ENCODE results near the gene NECAB2.

Gene NECAB2

DNA sequence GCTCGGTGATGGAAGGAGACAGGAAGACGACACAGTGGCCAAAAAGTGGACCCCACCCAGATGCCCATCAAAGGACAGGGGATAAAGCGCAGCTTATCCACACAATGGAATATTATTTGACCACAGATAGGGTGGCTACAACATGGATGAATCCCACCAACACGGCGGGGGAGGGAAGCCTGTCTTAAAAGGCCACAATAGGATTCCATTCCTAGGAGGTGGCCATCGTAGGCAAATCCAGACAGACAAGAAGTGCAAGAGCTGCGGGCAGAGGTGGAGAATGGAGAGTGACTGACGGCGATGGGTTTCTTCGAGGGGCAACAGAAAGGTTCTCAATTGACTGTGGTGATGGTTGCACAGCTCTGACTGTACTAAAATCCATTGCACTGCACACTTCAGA lies 58.6 kb downstream of the NECAB2 start:
- no peak overlapping the region for H3K4me3 ChIP-seq (ENCODE audit: low read depth, low read length)
- TF ChIP-seq, protein P1, sequence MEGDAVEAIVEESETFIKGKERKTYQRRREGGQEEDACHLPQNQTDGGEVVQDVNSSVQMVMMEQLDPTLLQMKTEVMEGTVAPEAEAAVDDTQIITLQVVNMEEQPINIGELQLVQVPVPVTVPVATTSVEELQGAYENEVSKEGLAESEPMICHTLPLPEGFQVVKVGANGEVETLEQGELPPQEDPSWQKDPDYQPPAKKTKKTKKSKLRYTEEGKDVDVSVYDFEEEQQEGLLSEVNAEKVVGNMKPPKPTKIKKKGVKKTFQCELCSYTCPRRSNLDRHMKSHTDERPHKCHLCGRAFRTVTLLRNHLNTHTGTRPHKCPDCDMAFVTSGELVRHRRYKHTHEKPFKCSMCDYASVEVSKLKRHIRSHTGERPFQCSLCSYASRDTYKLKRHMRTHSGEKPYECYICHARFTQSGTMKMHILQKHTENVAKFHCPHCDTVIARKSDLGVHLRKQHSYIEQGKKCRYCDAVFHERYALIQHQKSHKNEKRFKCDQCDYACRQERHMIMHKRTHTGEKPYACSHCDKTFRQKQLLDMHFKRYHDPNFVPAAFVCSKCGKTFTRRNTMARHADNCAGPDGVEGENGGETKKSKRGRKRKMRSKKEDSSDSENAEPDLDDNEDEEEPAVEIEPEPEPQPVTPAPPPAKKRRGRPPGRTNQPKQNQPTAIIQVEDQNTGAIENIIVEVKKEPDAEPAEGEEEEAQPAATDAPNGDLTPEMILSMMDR (conservative IDR thresholded peaks at IDR 0.05; ENCODE audit: low read depth, low read length): no peak
- no peak for DNase-seq (ENCODE audit: low read depth)

DNA sequence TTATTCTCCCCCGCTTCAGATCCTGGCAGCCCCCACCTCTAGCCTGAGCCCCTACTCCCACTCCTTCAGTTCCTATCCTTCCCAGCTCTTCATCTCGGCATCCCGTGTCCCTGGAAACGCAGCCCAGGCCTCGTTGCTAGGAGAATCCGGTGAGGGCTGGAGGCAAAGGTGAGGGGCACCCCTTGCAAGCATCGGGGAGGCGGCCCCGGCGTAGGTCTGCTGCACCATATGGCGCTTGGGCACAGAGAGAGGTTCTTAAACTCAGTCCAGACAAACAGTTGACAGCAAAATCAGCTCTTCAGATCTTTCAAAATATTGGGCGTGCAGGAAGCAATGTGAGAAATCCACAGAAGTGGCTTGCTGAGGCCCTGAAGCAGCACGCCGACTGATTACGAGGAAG lies 59.6 kb downstream of the NECAB2 start:
- TF ChIP-seq, protein P1 (conservative IDR thresholded peaks at IDR 0.05; ENCODE audit: low read depth, low read length): no peak
- no peak overlapping the region for H3K4me3 ChIP-seq (ENCODE audit: low read depth, low read length)
- DNase-seq (ENCODE audit: low read depth): no peak

DNA sequence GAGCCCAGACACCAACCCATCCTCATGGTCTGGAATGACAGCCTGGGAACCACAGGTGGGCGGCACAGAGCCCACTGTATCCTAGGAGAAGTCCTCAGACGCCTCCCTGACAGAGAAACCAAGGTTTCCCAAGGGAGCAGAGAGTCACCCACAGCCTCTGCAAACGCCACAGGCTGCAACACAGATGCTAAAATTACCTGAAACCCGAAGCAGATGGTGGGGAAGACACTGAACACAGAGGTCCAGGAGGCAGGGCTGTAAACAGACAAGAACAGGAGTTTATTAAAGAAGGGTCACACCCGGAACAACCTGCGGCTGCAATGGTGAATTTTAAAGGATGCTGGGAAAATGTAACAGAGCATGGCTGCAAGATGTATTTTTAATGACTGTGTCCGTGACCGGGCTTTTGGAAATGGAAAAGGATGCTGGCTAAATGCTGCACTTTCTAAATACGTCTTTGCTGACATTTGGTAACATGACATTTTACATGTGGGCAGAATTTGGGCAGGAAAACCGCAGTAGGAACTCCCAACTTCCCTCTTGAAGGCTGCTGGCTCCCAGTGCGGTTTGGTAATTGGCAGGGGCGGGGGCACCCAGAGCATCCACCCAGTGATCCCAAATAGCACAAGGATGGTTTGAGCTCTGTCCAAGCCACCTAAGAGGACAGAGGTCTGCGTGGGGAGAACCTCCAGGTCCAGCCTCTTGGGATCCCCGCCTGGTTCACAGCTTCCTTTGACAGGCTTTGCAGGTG lies 61.4 kb downstream of the NECAB2 start:
- no peak for DNase-seq (ENCODE audit: low read depth)
- TF ChIP-seq, protein P1 (conservative IDR thresholded peaks at IDR 0.05; ENCODE audit: low read depth, low read length): no peak
- no peak overlapping the region for H3K4me3 ChIP-seq (ENCODE audit: low read depth, low read length)

DNA sequence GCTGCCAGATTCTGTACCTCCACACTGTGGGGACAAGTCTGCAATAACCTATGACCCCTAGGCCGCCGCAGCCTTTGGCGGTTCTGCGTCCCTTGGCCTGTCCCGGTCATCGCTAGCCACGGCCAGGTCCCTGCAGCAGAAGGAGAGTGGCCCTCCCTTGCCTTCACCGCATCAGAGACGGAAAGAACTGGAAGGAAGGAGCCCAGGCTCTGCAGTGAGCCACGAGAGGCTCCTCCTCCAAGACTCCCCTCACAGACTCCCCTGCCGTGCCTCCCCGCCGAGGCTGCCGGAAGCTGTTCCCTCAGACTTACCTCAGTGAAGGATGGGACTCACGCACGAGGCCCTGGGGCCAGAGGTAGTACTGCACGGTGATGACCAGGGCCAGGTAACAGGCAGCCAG lies 63.5 kb downstream of the NECAB2 start:
- TF ChIP-seq, protein P1 (conservative IDR thresholded peaks at IDR 0.05; ENCODE audit: low read depth, low read length): no peak
- H3K4me3 ChIP-seq (ENCODE audit: low read depth, low read length): no peak overlapping the region
- no peak for DNase-seq (ENCODE audit: low read depth)

DNA sequence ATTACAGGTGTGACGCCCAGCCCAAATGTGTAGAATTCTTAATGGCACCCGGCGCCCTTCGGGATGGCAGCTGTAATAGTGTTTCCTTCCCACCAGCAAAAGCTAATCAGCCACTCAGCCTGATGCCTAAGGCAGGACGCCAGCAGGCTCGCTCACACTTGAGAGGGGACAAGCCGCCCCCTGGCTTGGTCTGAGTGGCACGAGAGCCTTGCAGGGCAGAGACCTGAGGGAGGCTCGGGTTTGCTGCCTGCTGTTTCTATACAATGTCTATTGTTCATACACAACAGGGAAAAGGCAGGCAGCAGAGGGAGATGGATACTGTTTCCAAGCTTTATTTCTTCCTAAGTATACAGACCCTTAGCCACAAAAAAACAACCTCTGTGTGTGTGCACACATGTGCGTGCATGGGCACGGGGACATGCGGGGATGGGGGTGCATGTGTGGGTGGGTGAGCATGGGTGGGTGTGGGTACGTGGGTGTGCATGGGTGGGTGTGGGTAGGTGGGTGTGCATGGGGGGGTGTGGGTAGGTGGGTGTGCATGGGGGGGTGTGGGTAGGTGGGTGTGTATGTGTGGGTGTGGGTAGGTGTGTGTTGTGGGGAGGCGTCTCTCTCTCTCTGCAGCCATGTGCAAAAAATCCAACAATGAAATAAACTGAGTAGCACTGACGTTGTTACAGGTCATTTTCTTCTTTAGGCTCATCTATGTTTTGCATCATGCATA lies 64.6 kb downstream of the NECAB2 start:
- TF ChIP-seq, protein P1 (conservative IDR thresholded peaks at IDR 0.05; ENCODE audit: low read depth, low read length): no peak
- DNase-seq (ENCODE audit: low read depth): no peak
- no peak overlapping the region for H3K4me3 ChIP-seq (ENCODE audit: low read depth, low read length)

DNA sequence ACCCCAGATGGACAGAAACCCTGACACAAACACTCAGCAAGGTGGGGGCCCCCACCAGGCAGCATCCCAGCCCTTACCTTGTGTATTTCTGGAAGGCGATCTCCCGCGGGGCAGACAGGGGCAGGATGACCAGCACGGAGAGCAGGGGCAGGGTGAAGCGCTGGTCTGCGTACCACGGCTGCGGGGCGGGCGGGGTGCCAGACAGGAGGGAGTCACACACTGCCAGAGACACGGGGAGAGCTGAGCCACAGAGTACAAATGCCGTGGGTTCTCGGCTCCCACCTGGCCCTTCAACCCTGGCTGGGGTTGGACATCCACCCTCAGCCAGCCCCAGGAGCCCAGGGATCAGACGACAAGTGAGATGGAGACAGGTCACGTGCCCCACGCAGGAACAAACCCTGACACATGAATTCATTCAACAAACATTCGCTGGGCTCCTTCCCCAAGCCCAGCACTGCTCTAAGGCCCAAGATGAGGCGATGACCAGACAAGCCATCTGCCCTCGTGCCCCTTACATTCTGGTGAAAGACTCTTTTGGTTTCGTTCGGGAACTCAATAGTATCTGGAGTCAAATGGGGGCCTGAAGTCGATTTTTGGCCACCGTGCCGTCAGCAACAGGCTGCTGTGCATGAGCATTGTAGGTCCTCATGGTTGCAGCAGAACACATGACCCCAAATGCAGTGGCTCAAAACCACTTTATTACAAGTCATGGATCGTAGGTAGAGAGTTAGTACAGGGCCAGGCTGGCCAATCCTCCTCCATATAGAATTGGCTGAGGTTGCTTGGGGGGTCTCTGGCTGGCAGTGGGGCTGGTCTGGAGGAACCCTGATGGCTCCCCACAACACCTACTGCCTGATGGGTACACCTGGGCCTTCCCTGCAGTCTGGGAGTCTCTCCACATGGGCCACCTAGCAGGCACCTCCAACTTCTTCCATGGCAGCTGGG lies 65.5 kb downstream of the NECAB2 start:
- no peak for DNase-seq (ENCODE audit: low read depth)
- no peak overlapping the region for H3K4me3 ChIP-seq (ENCODE audit: low read depth, low read length)
- TF ChIP-seq, protein P1 (conservative IDR thresholded peaks at IDR 0.05; ENCODE audit: low read depth, low read length): no peak
